D721Med (cell line): ENCODE data around the gene TYRO3.

ENCODE experiments used
- DNase-seq: peaks from one replicate; pipeline ENCODE4 v3.0.0; 2011; ENCODE audit warnings: low spot score; ENCODE audit not compliant: insufficient read length
- FAIRE-seq: peaks from 2 replicates; lab custom pipeline; 2011; peaks lifted over from hg19 to GRCh38; lab: Jason Lieb, UNC
- CTCF ChIP-seq: IDR thresholded peaks from 2 replicates; pipeline ENCODE4 v1.5.1; 2012; ENCODE audit warnings: mild to moderate bottlenecking, control low read depth; ENCODE audit not compliant: insufficient read depth; ENCODE audit errors: missing control alignments

The TYRO3 gene

GRCh38 chr15:41535544-41535943 is 23.5 kb upstream of the TYRO3 start:
- no peak for FAIRE-seq
- DNase-seq: no peak
- TF ChIP-seq CTCF: no peak

GRCh38 chr15:41536866-41537265 is 22.1 kb upstream of the TYRO3 start:
- FAIRE-seq: no peak
- TF ChIP-seq CTCF: no peak
- no peak for DNase-seq

- TF ChIP-seq CTCF: no peak
- DNase-seq: no peak
- no peak for FAIRE-seq
These were observed 15.5 kb upstream of the TYRO3 start for GRCh38 chr15:41543521-41543870.

- no peak for FAIRE-seq
- no peak for DNase-seq
- TF ChIP-seq CTCF: no peak
These were observed 14.4 kb upstream of the TYRO3 start for GRCh38 chr15:41544650-41545015.

GRCh38 chr15:41545218-41545617 is 13.8 kb upstream of the TYRO3 start:
- FAIRE-seq (no peak), DNase-seq (no peak)
- no peak for TF ChIP-seq CTCF

GRCh38 chr15:41546851-41547786 is 11.9 kb upstream of the TYRO3 start:
- FAIRE-seq (no peak), DNase-seq (no peak)
- TF ChIP-seq CTCF: no peak
